ENCODE data around the gene OTUB1. TPM values are rescaled to one million over a fixed set of nuclear protein-coding genes. Genes with fewer than 3 reads are reported as not detected.
A peak's percentile ranks its signal among the peaks of the same experiment; 100 is the strongest.

Gene OTUB1
- polyA plus RNA-seq, 2 of the 4 experiments (the other 2 are of a cell fraction): 97.4 to 113 TPM

DNA sequence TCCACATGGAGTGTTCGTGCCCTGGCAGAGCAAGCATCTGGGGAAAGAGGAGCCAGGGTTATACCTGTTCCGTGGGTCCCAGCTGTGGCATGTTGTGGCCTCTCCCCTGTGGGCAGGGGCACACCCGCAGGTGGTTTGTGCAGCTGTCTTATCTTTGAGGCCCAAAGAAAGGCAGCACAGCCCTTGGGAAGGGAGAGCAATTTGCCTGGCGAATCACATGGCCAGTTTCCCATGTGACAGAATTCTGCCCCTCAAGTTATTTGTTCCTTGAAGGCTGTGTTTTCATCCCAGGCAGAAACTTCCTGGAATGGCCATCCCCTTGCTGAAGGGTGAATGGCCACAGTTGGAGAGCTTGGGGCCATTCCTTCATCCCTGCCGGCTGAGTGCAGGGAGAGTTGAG is 28.2 kb upstream of the OTUB1 start:
- no peak overlapping the region for H3K27ac ChIP-seq
- no peaks in the 10 kb centered on the region for H3K9me3 ChIP-seq
- ChIA-PET CTCF (interaction anchor here (0.6 to 7.5 kb wide), 4 partner anchors 10 to 967 kb away, joined by 3 to 52 read pairs (median 6); partner anchors contain the start of gene COX8A), POLR2A (no interaction called here)
- H3K4me2 ChIP-seq: no peak overlapping the region
- H3K4me3 ChIP-seq: no peak overlapping the region
- WGBS (ENCODE audit: missing lambda C conversion rate): 100% methylated on average over 4 of the region's 5 CpGs
- peaks cover 6% of the 10 kb centered on the region; the same call in 1 of the 3 replicates for H3K4me1 ChIP-seq
- DNase-seq (ENCODE audit: low read depth in 1 of 2, low spot score in 1 of 2): no peak
- no peak for ATAC-seq
- no peak for FAIRE-seq
- TF ChIP-seq FOSB (CRISPR knock-in tag; IDR thresholded peaks at IDR 0.05) (no peak), REST (IDR thresholded peaks at IDR 0.05) (no peak), ZC3H11A (IDR thresholded peaks at IDR 0.05) (no peak), SMC3 (IDR thresholded peaks at IDR 0.05) (no peak)

DNA sequence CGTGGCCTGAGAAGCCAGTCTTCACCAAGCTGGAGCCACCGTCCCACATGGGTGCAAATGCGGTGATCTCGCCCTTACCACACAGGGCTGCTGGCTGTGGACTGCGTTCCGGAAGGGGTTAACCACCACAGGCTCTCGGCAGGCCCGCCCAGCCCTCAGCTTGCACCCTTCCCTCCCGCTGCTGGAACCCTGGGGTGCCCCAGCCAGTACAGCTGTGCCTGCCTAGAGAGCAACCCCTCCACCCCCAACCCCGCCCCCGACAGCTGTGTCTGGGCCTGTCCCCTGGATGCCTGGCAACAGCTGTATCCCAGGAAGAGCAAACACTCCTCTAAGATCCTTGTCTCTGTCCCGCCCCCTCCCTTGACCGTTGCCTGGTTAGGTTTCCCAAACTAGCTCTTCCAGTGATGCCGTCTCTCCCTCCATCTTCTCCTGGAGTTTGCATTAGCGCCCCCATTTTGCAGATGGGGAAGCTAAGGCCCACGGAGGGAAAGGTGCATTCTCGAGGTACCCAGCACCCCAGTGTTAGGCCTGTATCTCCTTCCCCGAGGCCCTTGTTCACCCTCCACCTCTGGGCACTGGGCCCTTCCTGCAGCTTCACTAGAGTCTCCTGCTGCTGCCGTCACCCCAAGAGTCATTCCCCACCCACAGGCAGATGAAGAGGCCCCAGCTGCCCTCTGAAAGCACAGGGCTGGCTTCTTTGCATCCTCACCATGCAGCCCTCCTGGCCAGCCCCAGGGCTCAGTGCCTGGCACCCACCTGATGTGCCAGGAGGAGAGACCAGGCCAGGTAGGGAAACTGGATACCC is 24.4 kb upstream of the OTUB1 start:
- TF ChIP-seq CBX2 (IDR thresholded peaks at IDR 0.05; ENCODE audit: borderline replicate concordance, low read depth) (no peak), MAZ (IDR thresholded peaks at IDR 0.05; ENCODE audit: borderline replicate concordance, low read depth, low read length) (no peak), HOXB5 (CRISPR knock-in tag; IDR thresholded peaks at IDR 0.05) (no peak), TFCP2L1 (CRISPR knock-in tag; IDR thresholded peaks at IDR 0.05) (no peak), NR3C1 (IDR thresholded peaks at IDR 0.05) (no peak), ZNF302 (CRISPR knock-in tag; IDR thresholded peaks at IDR 0.05) (no peak), RAD21 (conservative IDR thresholded peaks at IDR 0.05 in 1 of 2, IDR thresholded peaks at IDR 0.05 in 1 of 2) (no peak), REST (IDR thresholded peaks at IDR 0.05) (no peak), NPAS2 (CRISPR knock-in tag; IDR thresholded peaks at IDR 0.05; ENCODE audit: borderline replicate concordance) (no peak), FOSL2 (IDR thresholded peaks at IDR 0.05) (no peak), FOSL2 (CRISPR knock-in tag; IDR thresholded peaks at IDR 0.05) (no peak)
- Histone ChIP-seq H3K9me3 (no peaks in the 10 kb centered on the region), H3K4me1 (peaks cover 6% of the 10 kb centered on the region; the same call in 1 of the 3 replicates), H3K27ac (no peak overlapping the region), H3K4me2 (no peak overlapping the region), H3K4me3 (no peak overlapping the region)
- ChIA-PET CTCF (interaction anchor here (0.6 to 7.5 kb wide), 5 partner anchors 10 to 186 kb away, joined by 3 to 52 read pairs (median 5); no protein-coding TSS in a partner anchor), POLR2A (interaction anchor here (0.5 to 1.1 kb wide), 2 partner anchors 10 to 103 kb away, joined by 3 read pairs; no protein-coding TSS in a partner anchor)
- WGBS (ENCODE audit: missing lambda C conversion rate): 67% methylated on average over 19 of the region's 19 CpGs
- DNase-seq (ENCODE audit: low read depth in 1 of 2, low spot score in 1 of 2) (peak in 1 of 2 experiments; percentile 21), ATAC-seq (peak; percentile 28 to 57; a peak in 3 of 6 replicates), FAIRE-seq (no peak)
